ENCODE results near the gene CD200R1L.

GRCh38 chr3:112856537-112856936 is 9.9 kb upstream of the CD200R1L start:
- TF ChIP-seq CTCF (conservative IDR thresholded peaks at IDR 0.05; ENCODE audit: low read length) (no peak), EZH2phosphoT487 (IDR thresholded peaks at IDR 0.05; ENCODE audit: borderline replicate concordance) (peak; percentile 85)

All from Loucy (cell line).